ENCODE results near the gene PXDN. TPM values are rescaled to one million over a fixed set of nuclear protein-coding genes. Genes with fewer than 3 reads are reported as not detected.

PXDN gene
- total and polyA plus RNA-seq, 2 donors (not counting 1 experiment from before 2014, with no cell fraction given): 0.21 to 1.4 TPM

DNA sequence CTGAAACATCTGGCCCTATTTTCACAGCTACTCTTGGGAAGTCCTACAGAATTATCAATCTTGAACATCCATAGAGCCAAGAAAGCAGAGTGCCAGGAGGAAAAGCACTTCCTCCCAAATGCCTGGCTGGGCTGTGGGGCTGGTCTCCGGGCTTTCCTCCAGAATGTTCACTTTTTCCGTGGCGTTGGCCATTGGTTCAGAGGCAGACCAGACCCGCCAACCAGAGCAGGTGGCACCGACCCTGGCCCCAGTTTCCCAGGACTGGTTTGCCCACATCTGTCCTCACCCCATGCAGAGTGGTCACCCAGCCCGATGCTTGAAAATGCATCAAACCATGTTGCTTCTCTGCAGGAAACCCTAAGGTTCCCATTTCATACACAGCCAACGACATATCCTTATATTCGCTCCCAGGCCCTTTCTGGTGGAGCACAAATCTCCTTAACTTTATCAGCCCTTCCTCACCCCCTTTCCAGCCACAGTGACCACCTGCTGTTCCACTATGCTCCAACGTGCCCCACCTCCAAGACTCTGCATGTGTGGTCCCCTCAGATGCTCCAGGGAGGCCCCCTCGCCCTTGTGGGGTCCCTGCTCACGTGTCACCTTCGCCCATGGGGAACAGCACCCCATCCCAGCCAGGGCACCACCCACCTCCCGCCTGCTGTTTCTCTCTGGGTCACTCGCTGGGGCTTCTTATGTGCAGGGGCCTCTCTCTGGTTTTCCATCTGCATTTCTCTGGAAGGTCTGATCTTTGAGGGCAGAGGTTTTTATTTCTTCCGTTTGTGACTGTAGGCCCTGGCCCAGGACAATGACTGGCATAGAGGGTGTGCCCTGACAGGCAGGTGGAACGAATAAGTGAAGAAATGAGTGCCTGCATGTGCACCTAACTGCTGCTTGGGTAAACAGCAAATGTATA is 92.9 kb downstream of the PXDN start:
- Histone ChIP-seq H3K36me3 (replicated peaks in 1 of 2; ENCODE audit: control extremely low read depth in 1 of 2, control insufficient read depth in 1 of 2, extremely low read depth in 1 of 2, insufficient read depth in 2 of 2, low read length in 1 of 2) (no peaks in the 10 kb centered on the region), H3K27ac (ENCODE audit: low read length in 2 of 2) (no peak overlapping the region), H4K20me1 (ENCODE audit: control insufficient read depth, insufficient read depth, low read length, poor library complexity, severe bottlenecking) (no peaks in the 10 kb centered on the region), H3K4me2 (replicated peaks; ENCODE audit: low read depth, low read length, poor library complexity, severe bottlenecking) (no peak overlapping the region), H3K4me3 (ENCODE audit: control extremely low read depth in 1 of 5, extremely low read depth in 1 of 5, insufficient read depth in 1 of 5, low read depth in 2 of 5, low read length in 4 of 5) (no peak overlapping the region), H2AFZ (ENCODE audit: insufficient read depth, low read depth, low read length, poor library complexity, severe bottlenecking) (no peak overlapping the region), H3K9ac (ENCODE audit: low read length) (no peak overlapping the region), H3K79me2 (ENCODE audit: control insufficient read depth, insufficient read depth, low read length) (no peaks in the 10 kb centered on the region), H3K9me3 (ENCODE audit: control extremely low read depth in 1 of 3, control insufficient read depth in 2 of 3, insufficient read depth in 1 of 3, low read length in 2 of 3) (peaks cover 0 to 15% (median 0%) of the 10 kb centered on the region in 3 donors), H3K27me3 (replicated peaks in 1 of 4; ENCODE audit: control extremely low read depth in 1 of 4, control insufficient read depth in 3 of 4, insufficient read depth in 4 of 4, low read length in 3 of 4) (no peaks in the 10 kb centered on the region), H3K4me1 (ENCODE audit: control insufficient read depth in 2 of 2, insufficient read depth in 2 of 2, low read length in 2 of 2) (no peaks in the 10 kb centered on the region)
- TF ChIP-seq EZH2 (IDR thresholded peaks at IDR 0.05; ENCODE audit: borderline replicate concordance, insufficient read depth, low read depth, low read length, poor library complexity, severe bottlenecking): no peak
- TF ChIP-seq, protein P1, sequence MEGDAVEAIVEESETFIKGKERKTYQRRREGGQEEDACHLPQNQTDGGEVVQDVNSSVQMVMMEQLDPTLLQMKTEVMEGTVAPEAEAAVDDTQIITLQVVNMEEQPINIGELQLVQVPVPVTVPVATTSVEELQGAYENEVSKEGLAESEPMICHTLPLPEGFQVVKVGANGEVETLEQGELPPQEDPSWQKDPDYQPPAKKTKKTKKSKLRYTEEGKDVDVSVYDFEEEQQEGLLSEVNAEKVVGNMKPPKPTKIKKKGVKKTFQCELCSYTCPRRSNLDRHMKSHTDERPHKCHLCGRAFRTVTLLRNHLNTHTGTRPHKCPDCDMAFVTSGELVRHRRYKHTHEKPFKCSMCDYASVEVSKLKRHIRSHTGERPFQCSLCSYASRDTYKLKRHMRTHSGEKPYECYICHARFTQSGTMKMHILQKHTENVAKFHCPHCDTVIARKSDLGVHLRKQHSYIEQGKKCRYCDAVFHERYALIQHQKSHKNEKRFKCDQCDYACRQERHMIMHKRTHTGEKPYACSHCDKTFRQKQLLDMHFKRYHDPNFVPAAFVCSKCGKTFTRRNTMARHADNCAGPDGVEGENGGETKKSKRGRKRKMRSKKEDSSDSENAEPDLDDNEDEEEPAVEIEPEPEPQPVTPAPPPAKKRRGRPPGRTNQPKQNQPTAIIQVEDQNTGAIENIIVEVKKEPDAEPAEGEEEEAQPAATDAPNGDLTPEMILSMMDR (IDR thresholded peaks at IDR 0.05): no peak
- H3K9me3 Mint-ChIP-seq (ENCODE audit: insufficient read depth): no peaks in the 10 kb centered on the region
- H3K4me1 Mint-ChIP-seq: no peaks in the 10 kb centered on the region
- ChIA-PET CTCF (no interaction called here), POLR2A (no interaction called here)
- DNase-seq: no peak
- 91% methylated on average over 15 of the region's 16 CpGs for WGBS (ENCODE audit: insufficient coverage)
- intact Hi-C loops (cut with micrococcal nuclease): no loop called here
- H3K4me3 Mint-ChIP-seq: no peak overlapping the region
- no peaks in the 10 kb centered on the region for H3K27me3 Mint-ChIP-seq
- no peak for ATAC-seq (ENCODE audit: low read depth)
- no peak overlapping the region for H3K27ac Mint-ChIP-seq
